Measurements from ENCODE around the gene AFMID.

The AFMID gene

GRCh38 chr17:78256707-78257591, 69.8 kb downstream of the AFMID start:
- H3K27ac ChIP-seq (ENCODE audit: low read length) = no peak overlapping the region
- no peak overlapping the region for H3K4me2 ChIP-seq (ENCODE audit: low read depth, low read length)
- H3K9me3 ChIP-seq (replicated peaks; ENCODE audit: insufficient read depth, low read length) = no peaks in the 10 kb centered on the region

More at GRCh38 chr17:78256707-78257591, 69.8 kb downstream of the AFMID start:
- Histone ChIP-seq H3K79me2 (ENCODE audit: low read length) (no peaks in the 10 kb centered on the region), H3K4me3 (ENCODE audit: low read length) (no peak overlapping the region), H3K27me3 (replicated peaks; ENCODE audit: insufficient read depth, low read length) (no peaks in the 10 kb centered on the region), H3K9me2 (replicated peaks; ENCODE audit: insufficient read depth, low read length) (no peaks in the 10 kb centered on the region), H3K36me3 (replicated peaks; ENCODE audit: insufficient read depth, low read length) (no peaks in the 10 kb centered on the region), H4K20me1 (ENCODE audit: insufficient read depth, low read length) (no peaks in the 10 kb centered on the region), H3F3A (ENCODE audit: insufficient read depth, low read length) (peaks cover 28% of the 10 kb centered on the region), H3K4me1 (ENCODE audit: low read length) (peaks cover 36% of the 10 kb centered on the region), H3K9ac (ENCODE audit: low read length) (no peak overlapping the region), H2AFZ (ENCODE audit: low read length) (no peak overlapping the region)
- TF ChIP-seq EZH2phosphoT487 (IDR thresholded peaks at IDR 0.05; ENCODE audit: low read length) (no peak), EZH2 (optimal IDR thresholded peaks at IDR 0.05; ENCODE audit: low read depth, low read length) (no peak), CTCF (IDR thresholded peaks at IDR 0.05; ENCODE audit: low read length) (no peak)
- DNase-seq = no peak
